ENCODE results near the gene CDKN2B-AS1.

CDKN2B-AS1 gene

DNA sequence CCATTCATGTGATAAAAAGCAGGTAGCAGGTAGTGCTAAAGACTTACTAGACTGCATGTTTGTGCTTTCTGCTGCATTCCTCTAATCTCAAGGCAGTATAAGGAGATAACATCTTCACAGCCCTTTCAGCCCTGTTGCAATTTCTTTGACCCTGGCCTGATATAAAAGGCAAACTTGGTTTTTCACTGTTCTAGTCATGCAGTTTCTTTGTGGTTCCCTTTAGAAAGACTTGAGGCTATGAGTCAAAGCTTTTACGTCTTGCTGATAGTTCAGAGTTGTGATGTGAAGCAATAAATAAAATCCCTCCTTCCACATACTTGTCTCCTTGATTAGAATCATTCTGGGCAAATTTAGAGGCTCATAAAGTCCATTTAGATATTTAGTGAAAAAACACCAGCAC, 103.1 kb downstream of the CDKN2B-AS1 start:
- H3K27ac ChIP-seq (ENCODE audit: low read depth, low read length), result no peak overlapping the region

DNA sequence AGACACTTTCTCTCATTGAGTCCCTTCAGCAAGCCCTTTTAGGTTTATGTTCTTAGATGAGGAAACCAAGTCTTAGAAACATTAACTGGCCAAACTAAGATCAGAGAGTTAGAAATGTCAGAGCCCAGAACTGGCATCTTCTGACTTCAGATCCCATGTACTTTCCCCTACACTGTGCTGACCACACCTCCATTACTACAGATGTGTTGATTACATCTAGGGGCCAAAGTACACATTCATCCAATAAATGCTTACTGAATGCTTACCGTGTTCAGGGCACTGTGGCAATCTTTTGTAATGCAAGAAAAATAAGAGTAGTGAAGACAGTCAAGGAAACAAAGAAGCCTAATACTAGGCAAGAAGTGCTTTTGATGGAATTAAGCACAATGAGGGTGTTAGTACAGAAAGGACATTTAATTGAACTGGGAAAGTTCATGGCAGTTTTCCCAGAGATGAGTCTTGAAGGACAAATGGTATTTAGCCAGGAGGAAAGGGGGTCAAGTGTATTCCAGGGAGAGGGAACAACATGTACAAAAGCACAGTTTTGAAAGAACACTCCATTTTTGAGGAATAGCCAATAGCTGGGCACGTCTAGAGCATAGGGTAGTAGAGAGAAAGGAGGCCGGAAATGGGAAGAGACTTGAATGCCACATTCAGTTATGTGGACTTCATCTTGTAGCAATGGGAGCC, 104.2 kb downstream of the CDKN2B-AS1 start:
- no peaks in the 10 kb centered on the region for H3F3A ChIP-seq (ENCODE audit: insufficient read depth)
- H3K36me3 ChIP-seq (ENCODE audit: low read length), result no peaks in the 10 kb centered on the region
- H2AFZ ChIP-seq (ENCODE audit: low read depth, low read length, severe bottlenecking), result no peak overlapping the region
- no peaks in the 10 kb centered on the region for H3K27me3 ChIP-seq (ENCODE audit: low read length)
- TF ChIP-seq, protein P1, sequence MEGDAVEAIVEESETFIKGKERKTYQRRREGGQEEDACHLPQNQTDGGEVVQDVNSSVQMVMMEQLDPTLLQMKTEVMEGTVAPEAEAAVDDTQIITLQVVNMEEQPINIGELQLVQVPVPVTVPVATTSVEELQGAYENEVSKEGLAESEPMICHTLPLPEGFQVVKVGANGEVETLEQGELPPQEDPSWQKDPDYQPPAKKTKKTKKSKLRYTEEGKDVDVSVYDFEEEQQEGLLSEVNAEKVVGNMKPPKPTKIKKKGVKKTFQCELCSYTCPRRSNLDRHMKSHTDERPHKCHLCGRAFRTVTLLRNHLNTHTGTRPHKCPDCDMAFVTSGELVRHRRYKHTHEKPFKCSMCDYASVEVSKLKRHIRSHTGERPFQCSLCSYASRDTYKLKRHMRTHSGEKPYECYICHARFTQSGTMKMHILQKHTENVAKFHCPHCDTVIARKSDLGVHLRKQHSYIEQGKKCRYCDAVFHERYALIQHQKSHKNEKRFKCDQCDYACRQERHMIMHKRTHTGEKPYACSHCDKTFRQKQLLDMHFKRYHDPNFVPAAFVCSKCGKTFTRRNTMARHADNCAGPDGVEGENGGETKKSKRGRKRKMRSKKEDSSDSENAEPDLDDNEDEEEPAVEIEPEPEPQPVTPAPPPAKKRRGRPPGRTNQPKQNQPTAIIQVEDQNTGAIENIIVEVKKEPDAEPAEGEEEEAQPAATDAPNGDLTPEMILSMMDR (IDR thresholded peaks at IDR 0.05; ENCODE audit: insufficient read depth, low read length, poor library complexity, severe bottlenecking), result no peak
- TF ChIP-seq EZH2phosphoT487 (conservative IDR thresholded peaks at IDR 0.05; ENCODE audit: low read length), result no peak
- no peak overlapping the region for H3K4me2 ChIP-seq (ENCODE audit: low read depth, low read length, poor library complexity, severe bottlenecking)
- H3K4me3 ChIP-seq (ENCODE audit: insufficient read depth, low read length, poor library complexity, severe bottlenecking), result no peak overlapping the region
- H3K9me3 ChIP-seq (ENCODE audit: insufficient read depth, low read length), result no peaks in the 10 kb centered on the region
- no peaks in the 10 kb centered on the region for H3K9me2 ChIP-seq (replicated peaks; ENCODE audit: insufficient read depth, low read length)
- H4K20me1 ChIP-seq (ENCODE audit: low read depth, low read length), result no peaks in the 10 kb centered on the region
- no peaks in the 10 kb centered on the region for H3K79me2 ChIP-seq (ENCODE audit: insufficient read depth, low read length)
- no peak overlapping the region for H3K9ac ChIP-seq (ENCODE audit: low read length)
- no peak overlapping the region for H3K27ac ChIP-seq (ENCODE audit: low read depth, low read length)

More for the DNA sequence above, 103.1 kb downstream of the CDKN2B-AS1 start:
- Histone ChIP-seq H2AFZ (ENCODE audit: low read depth, low read length, severe bottlenecking) (no peak overlapping the region), H3K9me3 (ENCODE audit: insufficient read depth, low read length) (no peaks in the 10 kb centered on the region), H3K79me2 (ENCODE audit: insufficient read depth, low read length) (no peaks in the 10 kb centered on the region), H3K4me3 (ENCODE audit: insufficient read depth, low read length, poor library complexity, severe bottlenecking) (no peak overlapping the region), H3K36me3 (ENCODE audit: low read length) (no peaks in the 10 kb centered on the region), H3K9ac (ENCODE audit: low read length) (no peak overlapping the region), H3K27me3 (ENCODE audit: low read length) (no peaks in the 10 kb centered on the region), H3K9me2 (replicated peaks; ENCODE audit: insufficient read depth, low read length) (no peaks in the 10 kb centered on the region), H3K4me2 (ENCODE audit: low read depth, low read length, poor library complexity, severe bottlenecking) (no peak overlapping the region), H4K20me1 (ENCODE audit: low read depth, low read length) (no peaks in the 10 kb centered on the region), H3F3A (ENCODE audit: insufficient read depth) (no peaks in the 10 kb centered on the region)
- TF ChIP-seq, protein P1 (IDR thresholded peaks at IDR 0.05; ENCODE audit: insufficient read depth, low read length, poor library complexity, severe bottlenecking), result no peak
- no peak for TF ChIP-seq EZH2phosphoT487 (conservative IDR thresholded peaks at IDR 0.05; ENCODE audit: low read length)

DNA sequence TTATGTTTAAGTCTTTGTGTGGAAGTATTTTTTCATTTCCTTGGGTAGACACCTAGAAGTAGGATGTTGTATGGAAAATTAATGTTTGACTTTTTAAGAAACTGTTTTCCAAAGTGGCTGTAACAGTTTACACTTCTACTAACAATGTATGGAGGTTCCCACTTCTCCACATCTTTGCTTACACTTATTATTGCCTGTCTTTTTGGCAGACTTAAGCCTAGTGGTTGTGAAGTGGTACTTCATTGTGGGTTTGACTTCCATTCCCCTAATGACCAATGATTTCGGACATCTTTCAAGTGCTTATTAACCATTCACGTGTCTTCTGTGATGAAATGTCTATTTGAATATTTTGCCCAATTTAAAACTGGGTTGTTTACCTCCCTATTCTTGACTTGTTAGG, 106.0 kb downstream of the CDKN2B-AS1 start:
- H3K9me2 ChIP-seq (replicated peaks; ENCODE audit: insufficient read depth, low read length), result no peaks in the 10 kb centered on the region
- no peak for TF ChIP-seq EZH2phosphoT487 (conservative IDR thresholded peaks at IDR 0.05; ENCODE audit: low read length)
- TF ChIP-seq, protein P1 (IDR thresholded peaks at IDR 0.05; ENCODE audit: insufficient read depth, low read length, poor library complexity, severe bottlenecking), result no peak
- no peak overlapping the region for H2AFZ ChIP-seq (ENCODE audit: low read depth, low read length, severe bottlenecking)
- no peak overlapping the region for H3K27ac ChIP-seq (ENCODE audit: low read depth, low read length)
- H3K36me3 ChIP-seq (ENCODE audit: low read length), result no peaks in the 10 kb centered on the region
- H3K4me3 ChIP-seq (ENCODE audit: insufficient read depth, low read length, poor library complexity, severe bottlenecking), result no peak overlapping the region
- H4K20me1 ChIP-seq (ENCODE audit: low read depth, low read length), result no peaks in the 10 kb centered on the region
- H3F3A ChIP-seq (ENCODE audit: insufficient read depth), result no peaks in the 10 kb centered on the region
- no peak overlapping the region for H3K9ac ChIP-seq (ENCODE audit: low read length)
- no peaks in the 10 kb centered on the region for H3K79me2 ChIP-seq (ENCODE audit: insufficient read depth, low read length)
- H3K27me3 ChIP-seq (ENCODE audit: low read length), result no peaks in the 10 kb centered on the region
- H3K4me2 ChIP-seq (ENCODE audit: low read depth, low read length, poor library complexity, severe bottlenecking), result no peak overlapping the region
- H3K9me3 ChIP-seq (ENCODE audit: insufficient read depth, low read length), result no peaks in the 10 kb centered on the region

All from SU-DHL-6 (cell line).